ENCODE results near the gene ZNF423.

ZNF423 gene

GRCh38 chr16:49498666-49499413 is 357.1 kb downstream of the ZNF423 start:
- DNase-seq: no peak

GRCh38 chr16:49498264-49498663 is 357.6 kb downstream of the ZNF423 start:
- DNase-seq: no peak

- no peak for DNase-seq
These were observed 358.4 kb downstream of the ZNF423 start for GRCh38 chr16:49497466-49497865.

- DNase-seq: no peak
These were observed 359.3 kb downstream of the ZNF423 start for GRCh38 chr16:49496656-49497055.

- no peak for DNase-seq
These were observed 360.1 kb downstream of the ZNF423 start for GRCh38 chr16:49495596-49496355.

- no peak for DNase-seq
These were observed 360.9 kb downstream of the ZNF423 start for GRCh38 chr16:49494891-49495566.

- no peak for DNase-seq
These were observed 361.4 kb downstream of the ZNF423 start for GRCh38 chr16:49494474-49494873.

GRCh38 chr16:49493836-49494235 is 362.1 kb downstream of the ZNF423 start:
- DNase-seq: no peak

GRCh38 chr16:49492896-49493626 is 362.9 kb downstream of the ZNF423 start:
- no peak for DNase-seq

- DNase-seq: no peak
These were observed 363.8 kb downstream of the ZNF423 start for GRCh38 chr16:49491771-49492761.

GRCh38 chr16:49491106-49491670 is 364.7 kb downstream of the ZNF423 start:
- DNase-seq: no peak

GRCh38 chr16:49490321-49490705 is 365.6 kb downstream of the ZNF423 start:
- DNase-seq: no peak

- no peak for DNase-seq
These were observed 366.1 kb downstream of the ZNF423 start for GRCh38 chr16:49489686-49490320.

- DNase-seq: no peak
These were observed 367.0 kb downstream of the ZNF423 start for GRCh38 chr16:49488740-49489525.

GRCh38 chr16:49488336-49488735 is 367.6 kb downstream of the ZNF423 start:
- no peak for DNase-seq

GRCh38 chr16:49487746-49488145 is 368.2 kb downstream of the ZNF423 start:
- DNase-seq: no peak

- no peak for DNase-seq
These were observed 369.5 kb downstream of the ZNF423 start for GRCh38 chr16:49486400-49486799.

- DNase-seq: no peak
These were observed 370.2 kb downstream of the ZNF423 start for GRCh38 chr16:49485663-49486062.

GRCh38 chr16:49484936-49485335 is 371.0 kb downstream of the ZNF423 start:
- DNase-seq: no peak

GRCh38 chr16:49484451-49484849 is 371.5 kb downstream of the ZNF423 start:
- DNase-seq: no peak
